ENCODE data around the gene LPCAT2. TPM values are rescaled to one million over a fixed set of nuclear protein-coding genes. Genes with fewer than 3 reads are reported as not detected.

Gene LPCAT2
- total and polyA plus RNA-seq, 2 of the 13 experiments (the other 11 are each of a cell fraction or from before 2014, with no cell fraction given): 9.9 to 17.6 TPM

DNA sequence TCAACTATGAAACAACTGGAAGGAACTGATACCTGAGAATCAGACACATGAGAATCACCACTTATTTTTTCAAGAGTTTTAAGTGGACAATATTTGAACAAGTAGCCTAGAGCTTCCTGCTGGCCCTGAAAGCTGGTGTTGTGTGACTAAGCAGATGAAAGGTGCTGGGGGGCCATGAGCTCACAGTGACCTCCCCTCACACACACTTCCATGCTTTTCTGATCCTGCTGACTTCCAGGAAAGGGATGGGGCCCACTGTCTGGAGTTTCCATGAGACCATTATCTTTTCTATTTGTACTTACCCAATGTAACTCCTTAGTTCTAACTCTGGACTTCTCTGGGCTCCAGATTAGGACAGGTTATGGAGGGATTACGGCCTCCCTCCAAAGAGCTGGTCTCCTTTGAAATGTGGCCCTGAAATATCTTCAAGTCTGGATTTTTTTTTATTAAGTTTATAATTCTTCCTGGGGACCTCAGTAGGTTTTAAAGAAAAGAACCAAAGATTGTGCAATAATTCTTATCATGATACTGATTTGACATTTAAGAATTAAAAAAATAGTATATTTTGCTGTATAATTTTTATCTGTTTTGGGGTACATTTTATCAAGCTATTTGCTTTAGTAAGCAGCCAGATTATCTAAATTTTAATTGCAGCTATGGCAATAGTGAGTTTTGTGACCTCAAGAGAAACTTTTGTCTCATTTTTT is 62.5 kb downstream of the LPCAT2 start (continued):
- TF ChIP-seq, protein P1, sequence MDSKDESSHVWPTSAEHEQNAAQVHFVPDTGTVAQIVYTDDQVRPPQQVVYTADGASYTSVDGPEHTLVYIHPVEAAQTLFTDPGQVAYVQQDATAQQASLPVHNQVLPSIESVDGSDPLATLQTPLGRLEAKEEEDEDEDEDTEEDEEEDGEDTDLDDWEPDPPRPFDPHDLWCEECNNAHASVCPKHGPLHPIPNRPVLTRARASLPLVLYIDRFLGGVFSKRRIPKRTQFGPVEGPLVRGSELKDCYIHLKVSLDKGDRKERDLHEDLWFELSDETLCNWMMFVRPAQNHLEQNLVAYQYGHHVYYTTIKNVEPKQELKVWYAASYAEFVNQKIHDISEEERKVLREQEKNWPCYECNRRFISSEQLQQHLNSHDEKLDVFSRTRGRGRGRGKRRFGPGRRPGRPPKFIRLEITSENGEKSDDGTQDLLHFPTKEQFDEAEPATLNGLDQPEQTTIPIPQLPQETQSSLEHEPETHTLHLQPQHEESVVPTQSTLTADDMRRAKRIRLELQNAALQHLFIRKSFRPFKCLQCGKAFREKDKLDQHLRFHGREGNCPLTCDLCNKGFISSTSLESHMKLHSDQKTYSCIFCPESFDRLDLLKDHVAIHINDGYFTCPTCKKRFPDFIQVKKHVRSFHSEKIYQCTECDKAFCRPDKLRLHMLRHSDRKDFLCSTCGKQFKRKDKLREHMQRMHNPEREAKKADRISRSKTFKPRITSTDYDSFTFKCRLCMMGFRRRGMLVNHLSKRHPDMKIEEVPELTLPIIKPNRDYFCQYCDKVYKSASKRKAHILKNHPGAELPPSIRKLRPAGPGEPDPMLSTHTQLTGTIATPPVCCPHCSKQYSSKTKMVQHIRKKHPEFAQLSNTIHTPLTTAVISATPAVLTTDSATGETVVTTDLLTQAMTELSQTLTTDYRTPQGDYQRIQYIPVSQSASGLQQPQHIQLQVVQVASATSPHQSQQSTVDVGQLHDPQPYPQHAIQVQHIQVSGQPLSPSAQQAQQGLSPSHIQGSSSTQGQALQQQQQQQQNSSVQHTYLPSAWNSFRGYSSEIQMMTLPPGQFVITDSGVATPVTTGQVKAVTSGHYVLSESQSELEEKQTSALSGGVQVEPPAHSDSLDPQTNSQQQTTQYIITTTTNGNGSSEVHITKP (CRISPR knock-in tag; IDR thresholded peaks at IDR 0.05; ENCODE audit: low read depth): 0 out of 2 replicates have a peak, but pooled peaks have one; percentile 23
- peak; percentile 78 for TF ChIP-seq ISL2 (CRISPR knock-in tag; IDR thresholded peaks at IDR 0.05)
- TF ChIP-seq SOX5 (CRISPR knock-in tag; IDR thresholded peaks at IDR 0.05; ENCODE audit: borderline replicate concordance): peak; percentile 89
- peak; percentile 68; the same call in 1 of the 2 replicates for TF ChIP-seq FOXK1 (CRISPR knock-in tag; IDR thresholded peaks at IDR 0.05; ENCODE audit: borderline replicate concordance, low read depth)
- TF ChIP-seq, protein P2, sequence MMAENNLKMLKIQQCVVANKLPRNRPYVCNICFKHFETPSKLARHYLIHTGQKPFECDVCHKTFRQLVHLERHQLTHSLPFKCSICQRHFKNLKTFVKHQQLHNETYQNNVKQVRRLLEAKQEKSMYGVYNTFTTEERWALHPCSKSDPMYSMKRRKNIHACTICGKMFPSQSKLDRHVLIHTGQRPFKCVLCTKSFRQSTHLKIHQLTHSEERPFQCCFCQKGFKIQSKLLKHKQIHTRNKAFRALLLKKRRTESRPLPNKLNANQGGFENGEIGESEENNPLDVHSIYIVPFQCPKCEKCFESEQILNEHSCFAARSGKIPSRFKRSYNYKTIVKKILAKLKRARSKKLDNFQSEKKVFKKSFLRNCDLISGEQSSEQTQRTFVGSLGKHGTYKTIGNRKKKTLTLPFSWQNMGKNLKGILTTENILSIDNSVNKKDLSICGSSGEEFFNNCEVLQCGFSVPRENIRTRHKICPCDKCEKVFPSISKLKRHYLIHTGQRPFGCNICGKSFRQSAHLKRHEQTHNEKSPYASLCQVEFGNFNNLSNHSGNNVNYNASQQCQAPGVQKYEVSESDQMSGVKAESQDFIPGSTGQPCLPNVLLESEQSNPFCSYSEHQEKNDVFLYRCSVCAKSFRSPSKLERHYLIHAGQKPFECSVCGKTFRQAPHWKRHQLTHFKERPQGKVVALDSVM (CRISPR knock-in tag; IDR thresholded peaks at IDR 0.05): no peak
- no peak for TF ChIP-seq DMAP1 (CRISPR knock-in tag; IDR thresholded peaks at IDR 0.05)
- TF ChIP-seq ZSCAN22 (CRISPR knock-in tag; IDR thresholded peaks at IDR 0.05): no peak
- TF ChIP-seq, protein P3, sequence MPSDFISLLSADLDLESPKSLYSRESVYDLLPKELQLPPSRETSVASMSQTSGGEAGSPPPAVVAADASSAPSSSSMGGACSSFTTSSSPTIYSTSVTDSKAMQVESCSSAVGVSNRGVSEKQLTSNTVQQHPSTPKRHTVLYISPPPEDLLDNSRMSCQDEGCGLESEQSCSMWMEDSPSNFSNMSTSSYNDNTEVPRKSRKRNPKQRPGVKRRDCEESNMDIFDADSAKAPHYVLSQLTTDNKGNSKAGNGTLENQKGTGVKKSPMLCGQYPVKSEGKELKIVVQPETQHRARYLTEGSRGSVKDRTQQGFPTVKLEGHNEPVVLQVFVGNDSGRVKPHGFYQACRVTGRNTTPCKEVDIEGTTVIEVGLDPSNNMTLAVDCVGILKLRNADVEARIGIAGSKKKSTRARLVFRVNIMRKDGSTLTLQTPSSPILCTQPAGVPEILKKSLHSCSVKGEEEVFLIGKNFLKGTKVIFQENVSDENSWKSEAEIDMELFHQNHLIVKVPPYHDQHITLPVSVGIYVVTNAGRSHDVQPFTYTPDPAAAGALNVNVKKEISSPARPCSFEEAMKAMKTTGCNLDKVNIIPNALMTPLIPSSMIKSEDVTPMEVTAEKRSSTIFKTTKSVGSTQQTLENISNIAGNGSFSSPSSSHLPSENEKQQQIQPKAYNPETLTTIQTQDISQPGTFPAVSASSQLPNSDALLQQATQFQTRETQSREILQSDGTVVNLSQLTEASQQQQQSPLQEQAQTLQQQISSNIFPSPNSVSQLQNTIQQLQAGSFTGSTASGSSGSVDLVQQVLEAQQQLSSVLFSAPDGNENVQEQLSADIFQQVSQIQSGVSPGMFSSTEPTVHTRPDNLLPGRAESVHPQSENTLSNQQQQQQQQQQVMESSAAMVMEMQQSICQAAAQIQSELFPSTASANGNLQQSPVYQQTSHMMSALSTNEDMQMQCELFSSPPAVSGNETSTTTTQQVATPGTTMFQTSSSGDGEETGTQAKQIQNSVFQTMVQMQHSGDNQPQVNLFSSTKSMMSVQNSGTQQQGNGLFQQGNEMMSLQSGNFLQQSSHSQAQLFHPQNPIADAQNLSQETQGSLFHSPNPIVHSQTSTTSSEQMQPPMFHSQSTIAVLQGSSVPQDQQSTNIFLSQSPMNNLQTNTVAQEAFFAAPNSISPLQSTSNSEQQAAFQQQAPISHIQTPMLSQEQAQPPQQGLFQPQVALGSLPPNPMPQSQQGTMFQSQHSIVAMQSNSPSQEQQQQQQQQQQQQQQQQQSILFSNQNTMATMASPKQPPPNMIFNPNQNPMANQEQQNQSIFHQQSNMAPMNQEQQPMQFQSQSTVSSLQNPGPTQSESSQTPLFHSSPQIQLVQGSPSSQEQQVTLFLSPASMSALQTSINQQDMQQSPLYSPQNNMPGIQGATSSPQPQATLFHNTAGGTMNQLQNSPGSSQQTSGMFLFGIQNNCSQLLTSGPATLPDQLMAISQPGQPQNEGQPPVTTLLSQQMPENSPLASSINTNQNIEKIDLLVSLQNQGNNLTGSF (CRISPR knock-in tag; IDR thresholded peaks at IDR 0.05): no peak
- TF ChIP-seq, protein P4, sequence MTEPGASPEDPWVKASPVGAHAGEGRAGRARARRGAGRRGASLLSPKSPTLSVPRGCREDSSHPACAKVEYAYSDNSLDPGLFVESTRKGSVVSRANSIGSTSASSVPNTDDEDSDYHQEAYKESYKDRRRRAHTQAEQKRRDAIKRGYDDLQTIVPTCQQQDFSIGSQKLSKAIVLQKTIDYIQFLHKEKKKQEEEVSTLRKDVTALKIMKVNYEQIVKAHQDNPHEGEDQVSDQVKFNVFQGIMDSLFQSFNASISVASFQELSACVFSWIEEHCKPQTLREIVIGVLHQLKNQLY (CRISPR knock-in tag; IDR thresholded peaks at IDR 0.05): peak; percentile 33; the same call in 1 of the 2 replicates
- peak; percentile 64; the same call in 1 of the 2 replicates for TF ChIP-seq PPARG (CRISPR knock-in tag; conservative IDR thresholded peaks at IDR 0.05)
- TF ChIP-seq PAF1 (CRISPR knock-in tag; IDR thresholded peaks at IDR 0.05): no peak
- TF ChIP-seq MAZ (IDR thresholded peaks at IDR 0.05; ENCODE audit: borderline replicate concordance, low read depth, low read length): peak; percentile 48; the same call in 1 of the 2 replicates
- TF ChIP-seq MAZ (CRISPR knock-in tag; IDR thresholded peaks at IDR 0.05; ENCODE audit: low read depth): no peak
- TF ChIP-seq ZNF772 (CRISPR knock-in tag; IDR thresholded peaks at IDR 0.05): peak; percentile 81; the same call in 1 of the 2 replicates
- no peak for TF ChIP-seq ZBTB3 (CRISPR knock-in tag; IDR thresholded peaks at IDR 0.05; ENCODE audit: borderline replicate concordance, low read depth)
- TF ChIP-seq ZBTB20 (CRISPR knock-in tag; IDR thresholded peaks at IDR 0.05; ENCODE audit: borderline replicate concordance, low read depth): no peak
- TF ChIP-seq ZNF768 (CRISPR knock-in tag; IDR thresholded peaks at IDR 0.05): no peak
- no peak for TF ChIP-seq LCORL (IDR thresholded peaks at IDR 0.05)
- no peak for TF ChIP-seq LCORL (CRISPR knock-in tag; IDR thresholded peaks at IDR 0.05)

Data from HepG2 (cell line).